GM18511 (cell line): ENCODE measurements around the gene EPC1.
"Not testable (repeated sequence)": the region's sequence is repeated elsewhere in the genome, so short reads cannot be mapped to it uniquely, and the experiment has no call there.

Experiments
- ATAC-seq: cut with Tn5 transposase; IDR thresholded peaks from one replicate; pipeline ENCODE4 v1.9.1; 2021; ENCODE audit warnings: mild to moderate bottlenecking, moderate library complexity; ENCODE audit not compliant: unreplicated experiment

EPC1 gene

DNA sequence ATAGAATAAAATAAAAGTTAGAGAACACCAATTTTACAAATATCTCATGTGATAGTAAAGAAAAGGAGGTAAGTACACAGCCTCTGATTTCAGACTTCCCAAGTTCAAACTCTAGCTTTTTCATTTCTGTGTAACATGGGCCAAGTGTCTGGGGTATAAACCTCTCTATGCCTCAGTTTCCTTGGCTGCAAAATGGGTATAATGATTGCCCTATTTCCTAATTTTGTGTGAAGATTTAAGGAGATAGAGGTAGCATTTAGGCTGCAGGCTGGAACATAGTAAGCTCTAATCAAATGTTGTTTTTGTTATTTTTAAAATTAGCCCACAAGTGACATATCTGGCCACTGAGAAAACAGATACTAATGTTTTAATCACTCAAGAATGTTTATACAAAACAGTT is 26.1 kb upstream of the EPC1 start:
- ATAC-seq: no peak

GRCh38 chr10:32372000-32372875 is 25.3 kb upstream of the EPC1 start:
- peak; percentile 44 for ATAC-seq

DNA sequence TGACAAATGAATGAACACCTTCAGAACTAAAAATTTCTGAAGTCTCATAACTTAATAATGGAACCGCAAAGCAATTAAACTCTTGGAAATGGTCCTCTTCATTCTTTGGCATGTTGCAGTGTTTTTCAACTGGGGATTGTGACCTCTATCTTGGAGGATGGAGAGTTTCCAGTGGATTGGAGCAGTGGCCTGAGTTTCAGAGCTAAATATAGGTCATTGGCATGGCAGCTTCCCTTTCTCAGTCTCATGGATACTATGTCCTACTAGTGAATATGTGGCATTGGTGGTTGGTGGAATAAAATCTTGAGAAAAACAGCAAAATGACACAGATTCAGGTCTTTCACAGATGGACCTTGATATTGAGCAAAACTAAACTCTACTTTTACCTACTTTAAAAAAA is 24.1 kb upstream of the EPC1 start:
- no peak for ATAC-seq

DNA sequence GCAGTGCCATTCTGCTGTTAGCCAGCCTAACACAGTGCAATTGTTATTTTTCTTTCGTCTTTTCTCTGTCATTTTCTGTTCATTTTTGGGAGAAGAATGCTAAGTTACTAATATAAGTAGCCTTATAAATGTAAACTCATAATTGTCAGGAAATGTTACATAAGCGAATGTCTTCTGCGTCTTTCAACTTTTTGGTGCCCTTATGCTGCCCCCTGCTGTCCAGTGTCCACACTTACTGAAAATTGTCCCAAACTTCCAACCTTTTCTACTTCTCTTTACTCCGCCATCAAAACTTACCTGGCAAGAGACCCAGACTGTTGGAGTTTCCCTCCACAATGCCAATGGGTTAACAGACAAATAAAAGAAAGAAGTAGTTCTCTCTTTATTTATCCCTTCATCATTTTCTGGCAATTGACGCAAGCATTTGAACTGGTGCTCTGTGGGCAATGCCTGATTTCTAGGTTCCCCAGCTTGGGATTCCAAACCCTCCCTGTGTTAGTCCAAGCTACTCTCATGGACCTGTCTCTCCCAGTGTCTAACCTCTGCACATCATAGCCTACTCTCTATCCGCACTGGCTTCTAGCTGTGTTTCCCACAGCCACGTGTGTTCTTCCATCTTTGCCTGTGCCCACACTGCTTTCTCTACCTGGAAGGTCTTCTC is 21.0 kb upstream of the EPC1 start:
- no peak for ATAC-seq

DNA sequence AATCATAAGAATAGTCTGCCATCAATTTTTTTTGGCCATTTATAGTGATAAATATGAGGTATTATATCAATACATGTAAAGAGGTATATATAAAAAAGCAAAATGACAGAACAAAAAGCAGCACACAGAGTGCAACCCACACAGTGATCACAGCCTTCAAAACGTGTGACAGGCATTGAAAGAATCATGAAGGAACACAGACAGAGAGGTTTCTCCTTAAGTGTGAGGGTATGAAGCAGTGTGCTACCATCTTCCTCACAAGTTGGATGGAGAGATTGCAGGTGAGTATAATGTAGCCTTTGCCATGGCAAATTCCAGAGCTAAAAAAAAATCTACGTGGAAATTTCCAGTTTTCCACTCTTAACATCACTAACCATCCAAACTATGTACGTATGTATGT is 19.6 kb upstream of the EPC1 start:
- ATAC-seq: no peak

DNA sequence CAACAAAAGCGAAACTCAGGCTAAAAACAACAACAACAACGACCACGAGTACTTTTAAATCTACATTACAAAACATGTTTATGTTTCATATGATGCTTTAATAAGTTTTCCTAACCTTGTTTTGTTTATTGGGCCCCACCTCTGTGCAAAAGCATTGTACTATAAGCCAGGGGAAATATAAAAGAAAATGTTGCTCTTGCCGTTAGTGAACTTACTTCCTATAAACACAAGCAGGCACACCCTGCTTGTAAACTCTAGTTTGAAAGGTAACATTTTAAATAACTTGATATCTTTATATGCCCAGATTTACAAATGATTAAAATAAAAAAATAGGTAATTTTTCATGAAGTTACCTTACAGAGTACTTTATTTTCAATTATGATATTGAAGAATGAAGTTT is 19.2 kb upstream of the EPC1 start:
- no peak for ATAC-seq

DNA sequence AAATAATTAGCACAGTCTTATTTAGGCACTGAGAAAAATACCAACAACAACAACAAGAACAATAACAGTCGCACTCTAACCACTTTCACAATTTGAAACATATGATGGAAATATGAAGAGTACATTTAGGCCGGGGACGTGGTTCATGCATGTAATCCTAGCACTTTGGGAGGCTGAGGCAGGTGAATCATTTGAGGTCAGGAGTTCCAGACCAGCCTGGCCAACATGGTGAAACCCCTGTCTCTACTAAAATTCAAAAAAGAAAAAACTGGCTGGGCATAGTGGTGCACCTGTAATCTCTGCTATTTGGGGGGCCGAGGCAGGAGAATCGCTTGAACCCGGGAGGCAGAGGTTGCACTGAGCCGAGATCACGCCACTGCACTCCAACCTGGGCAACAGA is 18.4 kb upstream of the EPC1 start:
- not testable (repeated sequence) for ATAC-seq

- ATAC-seq: no peak
Observed at GRCh38 chr10:32362571-32362970, 15.6 kb upstream of the EPC1 start.

GRCh38 chr10:32360884-32361283 is 13.9 kb upstream of the EPC1 start:
- ATAC-seq: no peak

DNA sequence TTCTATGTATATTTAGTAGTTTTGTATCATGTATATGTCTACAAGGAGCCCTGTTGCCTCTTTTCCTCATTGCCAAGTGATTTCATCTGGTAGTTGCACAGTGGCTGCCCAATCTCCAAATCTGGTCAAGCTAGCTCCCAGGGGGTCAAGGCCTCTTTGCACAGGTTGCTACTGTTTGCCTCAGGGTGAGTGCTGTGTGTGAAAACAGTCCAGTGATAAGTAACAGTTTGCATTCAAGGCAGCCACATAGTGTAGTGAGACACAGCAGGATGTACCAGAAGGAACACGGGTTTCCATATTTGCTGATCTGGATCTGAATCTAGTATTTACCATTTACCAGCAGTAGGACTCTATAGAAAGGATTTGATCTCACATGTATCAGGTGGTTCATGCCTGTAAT is 13.3 kb upstream of the EPC1 start:
- ATAC-seq: no peak

DNA sequence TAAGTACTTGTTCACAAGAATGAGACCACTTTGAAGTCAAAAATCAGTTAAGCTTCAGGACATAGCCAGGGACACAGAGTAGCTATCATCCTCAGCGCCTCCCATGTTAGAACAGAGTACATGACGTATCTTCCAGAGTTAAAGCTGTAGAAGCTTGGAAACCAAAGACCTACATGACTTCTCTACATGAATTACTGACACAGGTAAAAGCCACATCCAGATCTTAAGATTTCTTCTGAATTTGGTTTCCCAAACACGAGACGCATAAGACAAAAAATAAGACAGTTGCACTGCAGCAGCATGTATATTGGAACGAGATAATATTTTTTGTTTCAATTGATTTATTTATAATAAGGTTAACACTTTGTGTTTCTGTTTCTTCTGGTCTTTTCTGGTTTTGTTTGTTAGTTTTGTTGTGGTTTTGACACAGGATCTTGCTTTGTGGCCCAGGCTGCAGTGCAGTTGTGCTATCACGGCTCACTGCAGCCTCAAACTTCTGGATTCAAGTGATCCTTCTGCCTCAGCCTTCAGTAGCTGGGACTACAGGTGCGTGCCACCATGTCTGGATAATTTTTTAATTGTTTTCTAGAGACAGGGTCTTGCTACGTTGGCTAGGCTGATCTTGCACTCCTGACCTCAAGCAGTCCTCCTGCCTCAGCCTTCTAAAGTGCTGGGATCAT is 10.2 kb upstream of the EPC1 start:
- no peak for ATAC-seq

DNA sequence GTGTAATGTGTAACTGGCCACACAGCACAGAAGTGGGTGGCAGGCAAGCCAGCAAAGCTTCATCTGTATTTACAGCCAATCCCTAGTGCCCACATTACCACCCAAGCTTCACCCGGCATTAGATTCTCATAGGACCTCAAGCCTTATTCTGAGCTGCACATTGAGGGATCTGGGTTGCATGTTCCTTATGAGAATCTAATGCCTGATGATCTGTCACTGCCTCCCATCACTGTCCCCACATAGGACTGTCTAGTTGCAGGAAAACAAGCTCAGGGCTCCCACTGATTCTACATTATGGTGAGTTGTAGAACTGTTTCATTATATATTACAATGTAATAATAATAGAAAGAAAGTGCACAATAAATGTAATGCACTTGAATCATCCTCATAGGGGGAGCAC is 7.7 kb upstream of the EPC1 start:
- not testable (repeated sequence) for ATAC-seq

DNA sequence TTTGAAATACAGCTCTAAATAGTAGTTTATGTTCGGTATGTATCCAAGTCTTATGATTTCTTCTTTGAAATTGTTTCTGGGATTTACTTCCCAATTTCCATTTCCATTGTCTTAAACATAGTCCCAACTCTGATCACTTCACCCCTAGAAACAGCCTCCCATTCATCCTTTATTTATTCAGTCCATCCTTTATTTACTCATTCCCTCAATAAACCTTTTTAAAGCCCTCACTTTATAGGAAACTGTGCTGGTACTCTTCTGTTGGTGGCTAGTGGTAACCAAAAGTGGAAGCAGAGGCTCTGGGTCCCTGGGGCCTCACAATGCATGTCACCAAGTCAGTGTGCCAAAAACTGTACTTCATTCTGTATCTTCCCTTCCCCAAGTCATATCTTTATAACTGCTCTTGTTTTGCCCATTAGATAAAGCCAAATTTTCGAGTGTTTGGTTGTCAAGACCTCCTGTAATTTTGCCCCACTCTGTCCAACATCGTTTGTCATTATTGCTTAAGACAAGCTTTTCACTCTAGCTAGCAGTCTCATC is 3.9 kb upstream of the EPC1 start:
- ATAC-seq: no peak

- ATAC-seq: no peak
Observed at GRCh38 chr10:32349968-32350738, 3.2 kb upstream of the EPC1 start.

GRCh38 chr10:32349199-32349585 is 2.2 kb upstream of the EPC1 start:
- no peak for ATAC-seq

GRCh38 chr10:32348297-32349198 is 1.6 kb upstream of the EPC1 start:
- ATAC-seq: no peak

- peak; percentile 15 for ATAC-seq
Observed at GRCh38 chr10:32347363-32348022, 535 bp upstream of the EPC1 start.

- ATAC-seq: peak; percentile 84
Observed at GRCh38 chr10:32346134-32346550, 816 bp downstream of the EPC1 start.

DNA sequence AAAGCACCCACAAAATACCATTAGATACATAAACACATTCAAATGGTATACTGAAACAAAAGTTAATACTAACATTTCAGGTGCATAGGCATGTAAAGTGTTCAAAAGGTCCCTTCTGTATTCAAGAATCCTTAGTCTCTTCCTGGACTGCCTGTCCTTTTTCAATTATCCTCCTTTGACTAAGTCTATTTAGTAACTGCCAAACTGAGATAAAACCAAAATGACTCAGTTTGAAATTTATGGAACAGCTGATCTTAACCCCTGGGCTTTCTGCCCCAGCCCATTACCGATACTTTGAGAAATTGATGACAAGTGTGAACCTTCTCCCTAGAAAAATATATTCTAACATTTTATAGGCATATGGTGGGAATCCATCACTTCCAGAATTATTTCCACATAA is 5.4 kb downstream of the EPC1 start:
- ATAC-seq: no peak
